Ovary (tissue), 9 donors: ENCODE data around the gene ROR2. TPM values are rescaled to one million over a fixed set of nuclear protein-coding genes. Genes with fewer than 3 reads are reported as not detected.

Experiments used
- DNase-seq, 5 donors: peaks; one replicate each; pipeline ENCODE4 v3.0.0-alpha.2; 2019 to 2020
- H3K27ac ChIP-seq, 2 donors: fragments of 200-600 bp; one replicate each; pipeline versions ENCODE4 v1.5.1 to v1.8.0; 2019 to 2022
- H3K27me3 ChIP-seq: fragments of 200-600 bp; one replicate; pipeline ENCODE4 v1.8.0; 2022
- H3K36me3 ChIP-seq: fragments of 200-600 bp; sonication (generic); one replicate; pipeline ENCODE4 v1.5.1; 2019
- H3K4me1 ChIP-seq: one replicate; pipeline ENCODE4 v1.8.1; 2013; ENCODE audit warnings: mild to moderate bottlenecking, moderate library complexity; ENCODE audit not compliant: insufficient read depth
- H3K4me3 ChIP-seq: fragments of 200-600 bp; sonication (generic); one replicate; pipeline ENCODE4 v1.5.1; 2017
- H3K9me3 ChIP-seq, 2 donors: fragments of 200-600 bp in 1 of 2; sonication (generic) in 1 of 2; one replicate each; pipeline versions ENCODE4 v1.5.1 to v1.8.1; 2013 to 2019; ENCODE audit warnings: mild to moderate bottlenecking in 1 of 2, moderate library complexity in 1 of 2
- CTCF ChIP-seq, 3 donors: fragments of 450-650 bp in 2 of 3; fragments of 200-600 bp in 1 of 3; IDR thresholded peaks; one replicate each; pipeline versions ENCODE4 v1.5.1 to v1.8.0; 2016 to 2022; ENCODE audit warnings: antibody characterized with exemption in 3 of 3, mild to moderate bottlenecking in 1 of 3
- EP300 ChIP-seq: sonication (generic); formaldehyde crosslinking; IDR thresholded peaks from one replicate; pipeline ENCODE4 v1.6.1; 2017; ENCODE audit warnings: antibody characterized with exemption
- POLR2A ChIP-seq: fragments of 450-650 bp; IDR thresholded peaks from one replicate; pipeline ENCODE4 v1.6.1; 2017; ENCODE audit warnings: antibody characterized with exemption, mild to moderate bottlenecking, moderate library complexity
- WGBS, 3 donors: extraction: QIAGEN DNeasy Blood & Tissue Kit in 1 of 3; methylation state at CpG; one replicate each; pipeline versions ENCODE4 v1.1.5 to v1.1.7; 2013 to 2017; 5-methylcytosine and 5-hydroxymethylcytosine counted together
- intact Hi-C, 4 donors: fragments of 100-400 bp; cut with DNase I; formaldehyde crosslinking; loops; one replicate each; pipeline versions ENCODE4 v1.11.0 to v1.15.1; 2022 to 2023
- polyA plus RNA-seq, 2 donors: library from polyadenylated mRNA; stranded (reverse); fragments of 200-250 nt in 1 of 2; fragments of 350-450 nt in 1 of 2; fragmentation: Illumina TruSeq in 1 of 2; extraction: RNeasy Lipid Tissue Mini Kit (QIAGEN cat#74804) in 1 of 2; gene quantifications; one replicate each; pipeline ENCODE4 v1.2.3, GENCODE V29; 2013 to 2014
- total RNA-seq, 7 donors: library from RNA; depleted of rRNA in 2 of 7; stranded (reverse); fragments of >200 nt in 2 of 7; fragmentation: NEBNext Ultra II Directional in 3 of 7; extraction: Animal tissue kit (Norgen Biotek cat#: 25700) in 3 of 7; gene quantifications; one replicate each; pipeline versions ENCODE4 v1.1.0 to v1.2.4, GENCODE V29; 2016 to 2023
- donor health status: DM: no; HTN: no; CAD: no; lungs with moderate emphysema.
- donor health status: DM: no; HTN: no; CAD: no.
- donor health status: Bipolar disorder and iron deficiency.
- donor health status: DM: yes; HTN: yes; CAD: no.
- donor health status: DM: no; HTN: no; CAD: no.
- donor health status: DM: yes; HTN: yes; CAD: no.

ROR2 gene
- total and polyA plus RNA-seq, 9 donors, result 11.4 to 35.5 (median 27.7) TPM

- no peak overlapping the region for H3K27ac ChIP-seq
- H3K27me3 ChIP-seq, result no peaks in the 10 kb centered on the region
- no peak for DNase-seq
- peaks cover 2% of the 10 kb centered on the region for H3K4me1 ChIP-seq
- TF ChIP-seq POLR2A (no peak), EP300 (no peak), CTCF (IDR thresholded peaks at IDR 0.05) (no peak)
- intact Hi-C loops, result no loop called here
- WGBS, 3 donors, result 95 to 97% (median 96%) methylated on average over 5 of the region's 5 CpGs
- no peaks in the 10 kb centered on the region for H3K9me3 ChIP-seq
- no peaks in the 10 kb centered on the region for H3K36me3 ChIP-seq
- H3K4me3 ChIP-seq, result no peak overlapping the region
Observed at GRCh38 chr9:91919621-91920020, 30.4 kb downstream of the ROR2 start.

GRCh38 chr9:91917436-91917835 is 32.6 kb downstream of the ROR2 start:
- 92 to 97% (median 94%) methylated on average over 7 of the region's 7 CpGs for whole genome bisulfite sequencing, 3 donors
- DNase-seq, result no peak
- no peak overlapping the region for H3K4me3 ChIP-seq
- no peaks in the 10 kb centered on the region for H3K9me3 ChIP-seq
- no peaks in the 10 kb centered on the region for H3K27me3 ChIP-seq
- TF ChIP-seq POLR2A (no peak), CTCF (IDR thresholded peaks at IDR 0.05) (no peak), EP300 (no peak)
- no peaks in the 10 kb centered on the region for H3K36me3 ChIP-seq
- H3K4me1 ChIP-seq, result peaks cover 5% of the 10 kb centered on the region
- no peak overlapping the region for H3K27ac ChIP-seq
- intact Hi-C loops, result no loop called here

- H3K27me3 ChIP-seq, result no peaks in the 10 kb centered on the region
- no peak overlapping the region for H3K4me3 ChIP-seq
- peaks cover 5% of the 10 kb centered on the region for H3K4me1 ChIP-seq
- WGBS, 3 donors, result 73 to 82% (median 77%) methylated on average over 10 of the region's 10 CpGs
- no peaks in the 10 kb centered on the region for H3K9me3 ChIP-seq
- no peaks in the 10 kb centered on the region for H3K36me3 ChIP-seq
- TF ChIP-seq CTCF (IDR thresholded peaks at IDR 0.05) (no peak), POLR2A (no peak), EP300 (no peak)
- intact Hi-C loops, result no loop called here
- no peak for DNase-seq
- H3K27ac ChIP-seq, result no peak overlapping the region
Observed at GRCh38 chr9:91915524-91916263, 34.3 kb downstream of the ROR2 start.

GRCh38 chr9:91914937-91915336 is 35.1 kb downstream of the ROR2 start:
- Histone ChIP-seq H3K36me3 (no peaks in the 10 kb centered on the region), H3K4me1 (peaks cover 5% of the 10 kb centered on the region), H3K4me3 (no peak overlapping the region), H3K27me3 (no peaks in the 10 kb centered on the region), H3K27ac (no peak overlapping the region), H3K9me3 (no peaks in the 10 kb centered on the region)
- WGBS, 3 donors, result 94 to 96% (median 96%) methylated on average over 9 of the region's 9 CpGs
- TF ChIP-seq POLR2A (no peak), EP300 (no peak), CTCF (IDR thresholded peaks at IDR 0.05) (no peak)
- intact Hi-C loops, result no loop called here
- no peak for DNase-seq
